A673 (cell line): ENCODE data around the gene SLC16A3. TPM values are rescaled to one million over a fixed set of nuclear protein-coding genes. Genes with fewer than 3 reads are reported as not detected.
A peak's percentile ranks its signal among the peaks of the same experiment; 100 is the strongest.

Experiments
- BruUV-seq: library from RNA; stranded (reverse); fragments of 400-500 nt; replicated peaks from 2 replicates; lab custom pipeline; 2021; lab: Mats Ljungman, UMichigan
- CTCF ChIA-PET: fragments of 300-600 bp; sonication (Branson Sonifier 250); formaldehyde crosslinking; loops from one replicate; lab custom pipeline; 2022; ENCODE audit warnings: antibody characterized with exemption; lab: Charles Lee
- POLR2A ChIA-PET: fragments of 300-600 bp; sonication (Branson Sonifier 250); formaldehyde crosslinking; loops from one replicate; lab custom pipeline; 2022; ENCODE audit warnings: antibody characterized with exemption; ENCODE audit not compliant: low non-redundant PET; lab: Charles Lee
- DNase-seq: peaks from one replicate; pipeline ENCODE4 v3.0.0-alpha.2; 2015; ENCODE audit warnings: low spot score
- H3K27ac ChIP-seq: fragments of 200-600 bp; sonication (generic); 2 replicates; pipeline ENCODE4 v1.5.1; 2016; ENCODE audit warnings: mixed run types, low read depth, mild to moderate bottlenecking, mixed read lengths, antibody characterized with exemption, low read length; ENCODE audit not compliant: poor library complexity, severe bottlenecking
- H3K27me3 ChIP-seq: fragments of 200-600 bp; sonication (generic); replicated peaks from 2 replicates; pipeline ENCODE4 v1.6.1; 2017; ENCODE audit warnings: mixed run types, low read depth, mild to moderate bottlenecking, mixed read lengths, antibody characterized with exemption, low read length; ENCODE audit not compliant: insufficient read depth, poor library complexity
- H3K36me3 ChIP-seq: fragments of 200-600 bp; sonication (generic); 2 replicates; pipeline ENCODE4 v1.6.1; 2016; ENCODE audit warnings: mixed run types, mild to moderate bottlenecking, mixed read lengths, antibody characterized with exemption, low read length; ENCODE audit not compliant: insufficient read depth, poor library complexity, severe bottlenecking
- H3K4me1 ChIP-seq: fragments of 200-600 bp; sonication (generic); 2 replicates; pipeline ENCODE4 v1.6.1; 2017; ENCODE audit warnings: mixed run types, mild to moderate bottlenecking, mixed read lengths, antibody characterized with exemption, low read length; ENCODE audit not compliant: insufficient read depth, poor library complexity, severe bottlenecking
- H3K4me3 ChIP-seq: fragments of 200-600 bp; sonication (generic); 2 replicates; pipeline ENCODE4 v1.5.1; 2016; ENCODE audit warnings: low read depth, mixed run types, mild to moderate bottlenecking, mixed read lengths, low read length; ENCODE audit not compliant: poor library complexity, severe bottlenecking
- H3K9me3 ChIP-seq: fragments of 200-600 bp; sonication (generic); 2 replicates; pipeline ENCODE4 v1.6.1; 2016; ENCODE audit warnings: mixed run types, low read depth, mild to moderate bottlenecking, mixed read lengths, antibody characterized with exemption, low read length; ENCODE audit not compliant: poor library complexity, severe bottlenecking
- EZH2 ChIP-seq: fragments of 200-600 bp; sonication (generic); IDR thresholded peaks from 2 replicates; pipeline ENCODE4 v1.6.1; 2017; ENCODE audit warnings: borderline replicate concordance, low read depth, mild to moderate bottlenecking, mixed read lengths, antibody characterized with exemption, low read length; ENCODE audit not compliant: poor library complexity, severe bottlenecking
- intact Hi-C: fragments of 100-400 bp; cut with micrococcal nuclease; formaldehyde crosslinking; loops from one replicate; pipeline ENCODE4 v1.10.0; 2022; ENCODE audit not compliant: unreplicated experiment
- total RNA-seq: library from RNA; stranded (reverse); gene quantifications from 2 replicates; pipeline ENCODE4 v1.2.3, GENCODE V29; 2021
- TF ChIP-seq, protein P1 (sequence below): fragments of 300-800, 200-600 bp; sonication (generic); conservative IDR thresholded peaks from 2 replicates; pipeline ENCODE4 v1.5.1; 2017; ENCODE audit warnings: low read depth, mild to moderate bottlenecking, antibody characterized with exemption, low read length, moderate library complexity, mixed read lengths

The SLC16A3 gene
- total RNA-seq, 1 experiment from 2014 or later: 0.97 TPM

DNA sequence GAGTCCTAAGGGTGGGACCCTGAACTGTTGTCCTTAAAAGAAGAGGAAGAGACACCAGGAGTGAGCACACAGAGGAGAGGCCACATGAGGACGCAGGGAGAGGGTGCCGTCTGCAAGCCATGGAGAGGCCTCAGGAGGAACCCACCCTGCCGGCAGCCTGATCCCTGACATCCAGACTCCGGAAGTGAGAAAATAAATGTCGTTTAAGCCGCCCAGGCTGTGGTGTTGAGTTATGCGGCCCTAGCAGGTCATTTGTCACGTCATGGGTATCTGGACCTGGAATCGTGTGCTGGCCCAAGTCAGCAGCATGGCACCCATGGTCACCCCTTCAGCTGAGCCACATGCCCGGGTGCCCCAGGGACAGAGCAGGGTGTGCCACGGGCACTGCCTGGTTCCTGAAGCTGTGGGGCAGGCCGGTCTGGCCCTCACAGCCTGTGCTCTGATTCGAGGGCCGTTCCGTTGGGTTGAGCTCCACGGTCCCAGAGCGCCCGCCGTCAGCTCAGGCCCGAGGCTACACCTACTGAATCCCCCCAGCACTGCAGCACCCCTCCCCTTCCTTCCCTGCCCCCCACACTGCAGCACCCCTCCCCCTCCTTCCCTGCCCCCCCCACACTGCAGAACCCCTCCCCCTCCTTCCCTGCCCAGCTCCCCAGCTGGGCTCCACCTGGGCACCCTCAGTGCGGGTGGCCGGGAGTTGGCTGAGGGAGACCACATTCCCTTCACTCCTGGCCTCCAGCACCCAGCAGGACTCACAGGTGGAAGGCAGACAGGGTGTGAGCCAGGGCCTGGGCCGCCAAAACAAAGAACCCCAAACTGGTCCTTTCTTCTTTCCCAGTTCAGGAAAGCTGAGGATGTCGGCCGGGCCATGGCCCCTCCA, 13.5 kb upstream of the SLC16A3 start:
- no peak for TF ChIP-seq EZH2
- TF ChIP-seq, protein P1, sequence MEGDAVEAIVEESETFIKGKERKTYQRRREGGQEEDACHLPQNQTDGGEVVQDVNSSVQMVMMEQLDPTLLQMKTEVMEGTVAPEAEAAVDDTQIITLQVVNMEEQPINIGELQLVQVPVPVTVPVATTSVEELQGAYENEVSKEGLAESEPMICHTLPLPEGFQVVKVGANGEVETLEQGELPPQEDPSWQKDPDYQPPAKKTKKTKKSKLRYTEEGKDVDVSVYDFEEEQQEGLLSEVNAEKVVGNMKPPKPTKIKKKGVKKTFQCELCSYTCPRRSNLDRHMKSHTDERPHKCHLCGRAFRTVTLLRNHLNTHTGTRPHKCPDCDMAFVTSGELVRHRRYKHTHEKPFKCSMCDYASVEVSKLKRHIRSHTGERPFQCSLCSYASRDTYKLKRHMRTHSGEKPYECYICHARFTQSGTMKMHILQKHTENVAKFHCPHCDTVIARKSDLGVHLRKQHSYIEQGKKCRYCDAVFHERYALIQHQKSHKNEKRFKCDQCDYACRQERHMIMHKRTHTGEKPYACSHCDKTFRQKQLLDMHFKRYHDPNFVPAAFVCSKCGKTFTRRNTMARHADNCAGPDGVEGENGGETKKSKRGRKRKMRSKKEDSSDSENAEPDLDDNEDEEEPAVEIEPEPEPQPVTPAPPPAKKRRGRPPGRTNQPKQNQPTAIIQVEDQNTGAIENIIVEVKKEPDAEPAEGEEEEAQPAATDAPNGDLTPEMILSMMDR: no peak
- ChIA-PET POLR2A (no interaction called here), CTCF (no interaction called here)
- Histone ChIP-seq H3K4me1 (peaks cover 8% of the 10 kb centered on the region), H3K36me3 (no peaks in the 10 kb centered on the region), H3K27me3 (no peaks in the 10 kb centered on the region), H3K4me3 (no peak overlapping the region), H3K27ac (no peak overlapping the region), H3K9me3 (no peaks in the 10 kb centered on the region)
- peak; percentile 31 for DNase-seq
- no TSS peak for BruUV-seq
- intact Hi-C loops: no loop called here

DNA sequence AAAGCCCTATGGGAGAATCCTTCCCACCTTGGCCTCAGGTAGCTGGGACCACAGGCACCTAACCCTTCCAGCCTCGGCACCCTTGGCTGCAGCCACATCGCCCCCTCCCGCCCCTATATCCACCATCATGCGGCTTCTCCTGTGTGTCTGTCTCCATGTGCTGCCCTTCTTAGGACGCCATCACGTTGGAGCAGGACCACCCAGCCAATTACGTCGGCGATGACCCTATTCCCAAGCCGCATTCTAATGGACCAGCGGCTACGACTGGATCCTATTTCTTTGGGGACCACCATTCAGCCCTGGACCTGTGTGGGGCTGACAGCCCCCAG, 12.9 kb upstream of the SLC16A3 start:
- H3K4me1 ChIP-seq: peaks cover 8% of the 10 kb centered on the region
- no peaks in the 10 kb centered on the region for H3K27me3 ChIP-seq
- no peaks in the 10 kb centered on the region for H3K9me3 ChIP-seq
- BruUV-seq: no TSS peak
- no peak overlapping the region for H3K4me3 ChIP-seq
- intact Hi-C loops: no loop called here
- H3K27ac ChIP-seq: no peak overlapping the region
- no peak for DNase-seq
- POLR2A ChIA-PET: no interaction called here
- CTCF ChIA-PET: no interaction called here
- no peaks in the 10 kb centered on the region for H3K36me3 ChIP-seq
- no peak for TF ChIP-seq EZH2
- TF ChIP-seq, protein P1: no peak

DNA sequence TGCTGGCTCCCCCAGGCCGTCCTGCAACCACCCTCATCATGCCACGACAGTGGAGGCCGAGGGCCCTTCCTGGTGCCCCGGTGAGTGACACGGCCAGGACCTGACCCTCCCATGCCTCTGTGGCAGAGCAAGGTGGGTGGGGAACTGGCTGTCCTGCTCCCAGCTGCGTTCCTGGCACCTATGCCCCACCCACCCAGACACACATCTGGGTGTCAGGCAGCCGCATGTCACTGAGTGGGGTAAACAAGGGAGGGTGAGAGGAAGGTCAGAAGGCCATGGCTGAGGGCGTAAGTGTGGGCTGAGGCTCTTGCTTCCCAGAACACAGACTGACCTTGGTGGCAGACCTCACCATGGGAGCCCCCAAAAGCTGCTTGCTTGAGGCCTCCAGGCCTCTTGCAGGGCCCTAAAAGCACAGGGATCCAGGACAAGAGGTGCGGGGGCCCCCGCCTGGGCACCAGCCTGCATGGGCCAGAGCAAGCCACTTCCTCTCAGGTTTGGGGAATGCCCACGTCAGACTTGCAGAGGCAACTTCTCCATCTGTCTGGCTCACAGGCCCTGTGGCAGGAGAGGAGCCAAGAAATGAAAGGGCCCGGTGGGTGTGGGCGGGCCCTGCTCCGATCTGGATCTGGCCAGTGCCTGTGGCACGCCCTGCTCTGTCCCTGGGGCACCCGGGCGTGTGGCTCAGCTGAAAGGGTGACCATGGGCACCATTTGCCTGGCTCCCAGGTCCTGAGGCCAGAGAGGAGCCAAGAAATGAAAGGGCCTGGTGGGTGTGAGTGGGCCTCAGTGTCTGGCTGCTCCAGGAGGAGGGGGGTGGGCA, 12.3 kb upstream of the SLC16A3 start:
- no peaks in the 10 kb centered on the region for H3K9me3 ChIP-seq
- H3K27ac ChIP-seq: no peak overlapping the region
- DNase-seq: no peak
- TF ChIP-seq, protein P1: no peak
- no peak for TF ChIP-seq EZH2
- intact Hi-C loops: no loop called here
- H3K4me1 ChIP-seq: peaks cover 7% of the 10 kb centered on the region
- BruUV-seq: no TSS peak
- no peaks in the 10 kb centered on the region for H3K27me3 ChIP-seq
- no peaks in the 10 kb centered on the region for H3K36me3 ChIP-seq
- H3K4me3 ChIP-seq: no peak overlapping the region
- CTCF ChIA-PET: no interaction called here
- POLR2A ChIA-PET: no interaction called here
